ENCODE results near the gene SCGN. TPM values are rescaled to one million over a fixed set of nuclear protein-coding genes. Genes with fewer than 3 reads are reported as not detected.

SCGN gene
- total RNA-seq, 1 donor = not detected

DNA sequence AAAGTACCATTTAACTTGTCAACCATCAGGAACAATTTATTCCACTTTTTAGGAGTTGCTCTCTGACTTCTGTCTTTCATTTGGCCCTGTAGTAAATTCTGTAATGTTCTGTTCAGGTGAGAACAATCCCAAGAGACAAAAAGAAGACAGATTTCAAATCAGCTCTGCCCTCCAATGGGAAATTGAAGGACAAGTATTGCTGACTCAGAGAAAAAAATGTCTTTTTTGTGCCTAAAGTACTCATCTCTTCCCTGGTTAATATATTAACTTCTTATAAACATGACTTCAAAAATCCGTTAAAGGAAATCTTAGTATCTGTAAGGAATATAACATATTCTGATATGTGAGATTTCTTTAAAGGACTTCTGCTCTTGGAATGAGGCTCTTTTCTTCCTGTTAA lies 38.6 kb upstream of the SCGN start:
- TF ChIP-seq, protein P1, sequence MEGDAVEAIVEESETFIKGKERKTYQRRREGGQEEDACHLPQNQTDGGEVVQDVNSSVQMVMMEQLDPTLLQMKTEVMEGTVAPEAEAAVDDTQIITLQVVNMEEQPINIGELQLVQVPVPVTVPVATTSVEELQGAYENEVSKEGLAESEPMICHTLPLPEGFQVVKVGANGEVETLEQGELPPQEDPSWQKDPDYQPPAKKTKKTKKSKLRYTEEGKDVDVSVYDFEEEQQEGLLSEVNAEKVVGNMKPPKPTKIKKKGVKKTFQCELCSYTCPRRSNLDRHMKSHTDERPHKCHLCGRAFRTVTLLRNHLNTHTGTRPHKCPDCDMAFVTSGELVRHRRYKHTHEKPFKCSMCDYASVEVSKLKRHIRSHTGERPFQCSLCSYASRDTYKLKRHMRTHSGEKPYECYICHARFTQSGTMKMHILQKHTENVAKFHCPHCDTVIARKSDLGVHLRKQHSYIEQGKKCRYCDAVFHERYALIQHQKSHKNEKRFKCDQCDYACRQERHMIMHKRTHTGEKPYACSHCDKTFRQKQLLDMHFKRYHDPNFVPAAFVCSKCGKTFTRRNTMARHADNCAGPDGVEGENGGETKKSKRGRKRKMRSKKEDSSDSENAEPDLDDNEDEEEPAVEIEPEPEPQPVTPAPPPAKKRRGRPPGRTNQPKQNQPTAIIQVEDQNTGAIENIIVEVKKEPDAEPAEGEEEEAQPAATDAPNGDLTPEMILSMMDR (IDR thresholded peaks at IDR 0.05; ENCODE audit: insufficient read depth, low read depth, low read length) = no peak
- no peak overlapping the region for H3K4me3 ChIP-seq (ENCODE audit: low read depth, low read length)
- no peak for DNase-seq (ENCODE audit: low read depth)

DNA sequence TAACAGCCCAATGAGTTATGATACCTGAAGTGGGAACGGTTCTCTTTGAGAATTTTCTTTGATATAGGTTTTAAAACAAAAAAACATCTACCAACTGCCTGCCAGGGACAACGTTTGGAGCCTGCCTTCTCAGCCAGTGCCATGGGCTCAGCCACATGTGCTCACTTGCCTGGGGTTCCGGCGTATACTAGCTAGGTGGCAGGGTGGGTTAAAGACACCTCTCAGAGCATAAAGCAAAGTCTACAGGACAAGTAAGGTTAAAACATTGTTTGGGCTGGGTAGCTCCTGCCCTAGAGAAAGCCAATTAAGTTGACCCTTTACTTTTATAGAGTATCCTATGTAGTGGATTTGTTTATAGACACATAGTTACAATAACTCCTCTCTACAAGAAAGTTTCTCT lies 38.0 kb upstream of the SCGN start:
- no peak overlapping the region for H3K4me3 ChIP-seq (ENCODE audit: low read depth, low read length)
- no peak for DNase-seq (ENCODE audit: low read depth)
- TF ChIP-seq, protein P1 (IDR thresholded peaks at IDR 0.05; ENCODE audit: insufficient read depth, low read depth, low read length) = no peak

DNA sequence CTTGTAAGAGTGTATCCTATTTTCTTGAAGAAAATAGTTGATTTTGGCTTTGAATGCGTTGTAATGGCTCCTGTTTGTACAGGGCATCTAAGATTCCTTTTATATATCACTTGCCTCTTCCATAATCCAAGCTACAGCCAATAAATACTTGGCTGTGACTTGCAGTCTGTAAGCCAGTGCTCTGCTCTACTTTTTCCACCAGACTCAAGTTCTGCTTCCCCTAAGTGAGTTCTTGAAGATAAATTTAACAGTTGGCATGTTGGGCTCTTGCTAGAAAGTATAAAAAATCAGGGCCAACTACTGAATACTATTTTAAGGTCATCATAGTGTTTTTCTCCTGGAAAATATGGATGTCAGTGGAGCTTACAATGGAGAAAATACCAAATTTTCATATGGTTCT lies 36.5 kb upstream of the SCGN start:
- DNase-seq (ENCODE audit: low read depth) = no peak
- TF ChIP-seq, protein P1 (IDR thresholded peaks at IDR 0.05; ENCODE audit: insufficient read depth, low read depth, low read length) = no peak
- H3K4me3 ChIP-seq (ENCODE audit: low read depth, low read length) = no peak overlapping the region

DNA sequence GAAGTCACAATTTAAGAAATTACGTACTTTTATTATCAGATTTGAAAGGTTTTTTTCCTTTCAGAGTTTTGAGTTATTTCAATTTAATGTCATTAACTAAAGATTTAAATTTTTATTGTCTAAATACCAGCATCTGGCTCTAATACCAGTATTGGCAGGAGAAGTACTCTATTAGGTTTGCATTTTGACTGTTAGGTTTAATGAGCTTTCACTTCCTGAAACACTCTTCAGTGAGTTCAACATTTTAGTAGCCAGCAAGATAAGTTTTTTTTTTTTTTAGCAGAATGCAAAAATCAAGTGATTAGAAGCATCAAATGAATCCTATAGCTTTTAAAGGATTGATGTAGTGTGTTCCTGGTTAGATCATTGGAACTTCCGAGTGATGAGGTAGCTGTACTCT lies 34.0 kb upstream of the SCGN start:
- no peak overlapping the region for H3K4me3 ChIP-seq (ENCODE audit: low read depth, low read length)
- TF ChIP-seq, protein P1 (IDR thresholded peaks at IDR 0.05; ENCODE audit: insufficient read depth, low read depth, low read length) = no peak
- DNase-seq (ENCODE audit: low read depth) = no peak

DNA sequence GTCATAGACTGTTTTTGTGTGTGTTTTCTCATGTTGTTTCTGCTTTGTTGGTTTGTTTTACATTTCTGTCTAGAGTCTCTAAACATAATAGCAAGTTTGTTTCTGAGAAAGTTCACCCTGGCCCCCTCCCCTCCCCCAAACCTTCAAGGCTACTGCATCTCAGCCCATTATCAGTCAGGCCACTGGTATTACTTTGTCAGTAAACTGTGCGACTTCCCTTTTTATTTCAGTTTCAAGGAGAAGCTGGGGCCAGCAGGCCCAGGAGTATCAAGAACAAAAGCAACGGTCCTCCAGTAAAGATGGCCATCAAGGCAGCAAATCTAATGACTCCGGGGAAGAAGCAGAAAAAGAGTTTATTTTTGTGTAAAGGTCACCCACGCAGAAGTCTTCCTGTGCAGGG lies 32.8 kb upstream of the SCGN start:
- H3K4me3 ChIP-seq (ENCODE audit: low read depth, low read length) = no peak overlapping the region
- TF ChIP-seq, protein P1 (IDR thresholded peaks at IDR 0.05; ENCODE audit: insufficient read depth, low read depth, low read length) = no peak
- DNase-seq (ENCODE audit: low read depth) = no peak

DNA sequence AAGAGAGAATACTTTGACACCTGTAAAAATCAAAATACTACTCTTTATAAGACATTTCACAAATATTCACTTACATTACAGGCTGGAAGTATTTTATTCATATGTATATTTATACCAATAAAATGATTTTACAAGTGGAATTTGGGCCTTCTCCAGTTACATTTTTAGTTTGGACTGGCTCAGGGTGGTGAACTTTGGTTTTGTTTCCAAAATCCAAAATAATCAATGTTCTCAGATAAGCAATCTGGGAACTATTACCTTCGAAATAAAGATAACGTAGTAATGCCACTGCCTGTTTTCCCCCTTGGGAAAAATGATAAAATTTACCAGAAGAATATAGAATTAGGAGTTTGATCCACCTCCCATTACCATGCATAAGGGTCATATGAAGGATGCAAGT lies 31.6 kb upstream of the SCGN start:
- TF ChIP-seq, protein P1 (IDR thresholded peaks at IDR 0.05; ENCODE audit: insufficient read depth, low read depth, low read length) = no peak

DNA sequence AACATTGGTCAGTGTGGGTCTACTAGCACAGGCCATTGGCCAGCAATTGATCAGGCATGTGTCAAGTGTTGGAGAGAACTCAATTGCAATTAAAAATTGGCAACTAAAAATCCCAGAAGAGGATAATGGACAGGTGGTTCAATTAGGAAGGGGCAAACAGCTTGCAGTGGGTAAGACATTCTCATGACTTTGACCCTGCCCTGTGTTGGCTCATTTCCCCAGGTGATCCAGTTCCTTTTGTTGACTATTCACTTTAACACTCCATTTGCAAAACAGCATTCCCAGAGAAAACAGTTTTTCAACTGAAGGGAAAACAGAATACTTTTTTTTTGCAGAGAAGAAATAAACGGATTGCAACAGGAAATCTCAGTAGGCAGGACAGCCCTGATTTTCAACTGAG lies 28.9 kb upstream of the SCGN start:
- no peak overlapping the region for H3K4me3 ChIP-seq (ENCODE audit: low read depth, low read length)
- DNase-seq (ENCODE audit: low read depth) = no peak
- TF ChIP-seq, protein P1 (IDR thresholded peaks at IDR 0.05; ENCODE audit: insufficient read depth, low read depth, low read length) = no peak

More for the DNA sequence above, 31.6 kb upstream of the SCGN start:
- H3K4me3 ChIP-seq (ENCODE audit: low read depth, low read length) = no peak overlapping the region
- DNase-seq (ENCODE audit: low read depth) = no peak

Measured in fibroblast of villous mesenchyme (primary cell).